ENCODE data around the gene RASA3.
"Not testable (repeated sequence)": the region's sequence is repeated elsewhere in the genome, so short reads cannot be mapped to it uniquely, and the experiment has no call there.

The RASA3 gene

DNA sequence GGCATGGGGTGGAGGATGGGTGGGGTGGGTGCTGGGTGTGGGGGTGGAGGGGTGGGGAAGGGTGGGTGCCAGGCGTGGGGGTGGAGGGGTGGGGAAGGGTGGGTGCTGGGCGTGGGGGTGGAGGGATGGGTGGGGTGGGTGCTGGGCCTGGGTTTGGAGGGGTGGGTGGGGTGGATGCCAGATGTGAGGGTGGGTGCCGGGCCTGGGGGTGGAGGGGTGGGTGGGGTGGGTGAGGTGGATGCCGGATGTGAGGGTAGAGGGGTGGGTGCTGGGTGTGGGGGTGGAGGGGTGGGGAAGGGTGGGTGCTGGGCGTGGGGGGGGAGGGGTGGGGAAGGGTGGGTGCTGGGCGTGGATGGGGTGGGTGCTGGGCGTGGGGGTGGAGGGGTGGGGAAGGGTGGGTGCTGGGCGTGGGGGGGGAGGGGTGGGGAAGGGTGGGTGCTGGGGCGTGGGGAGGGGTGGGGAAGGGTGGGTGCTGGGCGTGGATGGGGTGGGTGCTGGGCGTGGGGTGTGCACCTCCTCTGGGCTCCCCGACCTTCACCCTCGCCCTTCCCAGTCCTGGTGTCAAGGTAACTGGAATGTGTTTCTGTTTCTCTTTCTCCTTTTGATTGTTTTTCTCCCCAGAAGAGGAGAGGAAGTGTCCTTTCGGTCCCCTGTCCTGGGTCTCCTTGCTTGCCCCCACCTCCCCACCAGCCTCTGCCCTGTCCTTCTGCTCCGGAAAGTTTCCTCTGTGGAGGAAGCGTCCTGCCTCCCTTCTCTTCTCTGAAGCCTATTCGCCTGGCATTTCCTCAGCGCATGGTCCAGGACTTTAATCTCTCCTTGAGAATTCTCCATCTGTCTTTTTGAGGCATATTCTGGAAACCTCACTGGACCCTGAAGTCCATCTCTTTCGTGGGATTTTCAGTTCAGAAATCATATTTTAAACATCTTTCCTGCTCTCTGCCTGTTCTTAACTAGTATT is 23.8 kb upstream of the RASA3 start:
- DNase-seq = no peak

DNA sequence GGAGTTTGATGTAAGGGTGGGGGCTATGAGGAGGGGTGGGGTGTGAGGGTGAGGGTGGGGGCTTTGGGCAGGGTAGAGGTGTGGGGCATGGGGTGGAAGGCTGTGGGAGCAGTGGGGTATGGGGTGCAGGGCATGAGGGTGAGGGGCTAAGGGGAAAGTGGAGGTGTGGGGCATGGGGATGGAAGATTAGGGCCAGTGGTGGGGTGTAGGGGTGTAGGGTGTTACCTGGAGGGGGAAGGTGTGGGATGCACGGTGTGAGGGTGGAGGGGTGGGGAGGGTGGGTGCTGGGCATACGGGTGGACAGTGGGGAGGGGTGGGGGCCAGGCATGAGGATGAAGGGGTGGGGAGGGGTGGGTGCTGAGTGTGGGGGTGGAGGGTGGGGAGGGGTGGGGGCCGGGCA is 22.9 kb upstream of the RASA3 start:
- no peak for DNase-seq

DNA sequence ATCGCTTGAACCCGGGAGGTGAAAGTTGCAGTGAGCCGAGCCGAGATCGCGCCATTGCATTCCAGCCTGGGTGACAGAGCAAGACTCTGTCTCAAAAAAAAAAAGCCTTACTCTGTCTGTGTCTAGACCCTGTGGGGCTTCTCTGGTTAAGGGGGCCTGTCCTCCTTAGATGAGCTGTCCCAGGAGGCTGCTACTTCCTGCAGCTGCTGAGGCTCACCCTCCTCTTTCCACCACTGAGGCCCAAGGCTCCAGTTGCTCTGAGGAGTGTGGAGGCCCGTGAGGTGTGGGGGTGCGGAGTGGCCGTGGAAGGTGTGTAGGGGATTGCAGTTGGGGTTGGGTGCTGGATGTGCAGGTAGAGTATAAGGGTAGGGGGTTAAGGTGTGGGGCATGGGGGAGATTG is 22.1 kb upstream of the RASA3 start:
- DNase-seq = no peak

DNA sequence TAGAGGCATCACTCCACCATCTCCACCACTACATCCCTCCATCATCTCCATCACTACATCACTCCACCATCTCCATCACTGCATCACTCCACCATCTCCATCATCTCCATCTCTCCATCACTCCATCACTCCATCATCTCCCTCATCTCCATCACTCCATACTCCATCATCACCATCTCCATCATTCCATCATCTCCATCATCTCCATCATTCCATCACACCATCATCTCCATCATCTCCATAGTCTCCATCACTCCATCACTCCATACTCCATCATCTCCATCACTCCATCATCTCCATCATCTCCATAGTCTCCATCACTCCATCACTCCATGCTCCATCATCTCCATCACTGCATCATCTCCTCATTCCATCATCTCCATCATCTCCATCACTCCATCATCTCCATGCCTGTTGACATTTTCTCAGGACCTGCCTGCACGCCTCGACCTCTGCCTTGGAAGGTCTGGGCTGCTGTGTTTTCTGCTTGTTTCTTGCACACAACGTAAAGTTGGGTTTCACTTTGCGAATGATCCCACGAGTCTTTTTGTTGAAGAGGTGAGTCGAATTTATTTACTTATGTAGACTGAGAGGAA is 21.2 kb upstream of the RASA3 start:
- no peak for DNase-seq

DNA sequence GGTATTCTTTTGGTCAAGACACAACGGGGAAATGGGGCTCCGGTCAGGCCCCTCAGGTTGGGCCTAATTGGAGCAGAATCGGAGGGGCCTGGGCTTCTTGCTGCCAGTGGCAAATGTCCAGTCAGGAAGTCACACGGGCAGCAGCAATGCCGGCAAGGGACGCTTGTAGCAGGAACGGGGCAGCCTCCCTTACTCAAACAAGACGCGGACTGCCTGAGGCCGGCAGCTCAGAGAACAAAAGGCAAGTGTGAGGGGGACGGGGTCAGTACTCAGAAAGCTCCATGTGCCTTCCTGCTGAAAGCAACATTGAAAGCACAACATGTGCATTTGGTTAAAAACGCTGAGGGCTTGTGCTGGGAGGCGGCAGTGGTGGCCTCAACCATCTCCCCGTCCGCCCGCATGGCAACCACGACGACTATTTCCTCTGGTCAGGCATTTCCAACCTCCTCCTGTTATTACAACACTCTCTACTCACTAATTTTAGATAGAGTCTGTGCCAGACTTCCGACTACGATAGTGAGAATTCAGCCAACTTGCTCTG is 20.5 kb upstream of the RASA3 start:
- no peak for DNase-seq

DNA sequence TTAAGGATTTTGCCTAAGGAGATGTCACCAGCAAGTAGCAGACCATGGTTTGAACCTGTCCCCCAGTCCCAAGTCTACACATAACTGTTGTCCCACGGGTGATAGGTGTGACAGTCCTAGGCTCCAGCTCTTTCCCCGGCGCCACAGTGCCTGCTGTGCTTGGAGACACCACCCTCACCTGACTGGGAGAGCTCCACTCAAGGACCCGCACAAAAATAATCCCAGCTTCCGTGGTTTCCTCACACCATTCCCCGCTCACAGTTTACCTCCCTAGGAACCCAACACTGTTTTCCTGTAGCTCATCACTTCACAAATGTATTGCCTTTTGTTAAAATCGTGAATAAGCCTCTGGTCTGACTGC is 19.8 kb upstream of the RASA3 start:
- no peak for DNase-seq

DNA sequence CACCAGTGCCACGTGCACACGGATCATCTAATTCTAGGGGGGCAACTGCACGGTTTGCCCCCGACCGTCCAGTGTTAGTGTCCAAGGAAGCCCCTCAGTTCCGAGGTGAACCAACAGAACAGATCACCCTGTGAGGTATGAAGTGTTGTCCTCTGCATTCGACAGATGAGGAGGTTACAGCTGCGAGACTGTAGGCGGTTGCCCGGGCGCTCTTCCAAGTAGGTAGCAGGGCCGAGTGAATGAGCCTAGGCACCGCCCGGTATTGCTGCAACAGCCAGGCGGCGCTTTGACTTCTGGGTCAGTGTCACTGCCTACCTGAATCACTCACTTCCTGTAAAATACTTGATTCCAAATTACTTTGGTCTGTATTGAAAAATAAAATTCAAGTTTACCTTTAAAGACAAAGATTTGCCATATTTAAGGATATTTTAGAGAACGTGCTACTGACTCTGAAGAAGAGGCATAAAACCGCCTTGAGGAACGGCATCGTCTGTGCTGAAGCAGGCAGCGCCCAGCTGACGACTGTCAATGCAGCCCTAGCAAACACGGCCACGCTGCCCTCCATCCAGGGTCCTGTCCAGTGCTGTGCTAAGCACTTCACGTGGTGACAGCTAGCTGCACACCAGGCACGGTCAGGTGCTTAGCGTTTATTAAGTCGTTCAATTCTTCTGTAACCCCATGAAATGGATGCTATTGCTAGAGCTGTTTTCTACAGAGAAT is 19.3 kb upstream of the RASA3 start:
- no peak for DNase-seq

DNA sequence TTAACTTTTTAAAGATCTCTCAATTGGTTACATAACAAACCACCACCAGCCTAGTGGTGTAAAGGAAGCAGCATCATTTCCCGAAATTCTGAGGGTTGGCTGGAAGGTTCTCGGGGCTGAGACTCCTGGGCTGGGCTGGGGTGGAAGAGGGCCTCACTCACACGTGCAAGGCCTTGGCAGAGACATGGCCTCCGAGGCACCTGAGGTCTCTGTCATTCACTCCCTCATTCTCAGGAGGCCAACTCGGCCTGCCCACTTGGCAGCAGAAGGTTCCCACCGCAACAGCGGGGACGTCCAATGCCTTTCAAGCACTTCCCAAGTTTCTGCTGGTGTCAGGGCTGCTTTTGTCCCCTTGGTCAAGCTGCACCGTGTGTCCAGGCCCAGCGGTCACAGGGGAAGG is 18.6 kb upstream of the RASA3 start:
- no peak for DNase-seq

DNA sequence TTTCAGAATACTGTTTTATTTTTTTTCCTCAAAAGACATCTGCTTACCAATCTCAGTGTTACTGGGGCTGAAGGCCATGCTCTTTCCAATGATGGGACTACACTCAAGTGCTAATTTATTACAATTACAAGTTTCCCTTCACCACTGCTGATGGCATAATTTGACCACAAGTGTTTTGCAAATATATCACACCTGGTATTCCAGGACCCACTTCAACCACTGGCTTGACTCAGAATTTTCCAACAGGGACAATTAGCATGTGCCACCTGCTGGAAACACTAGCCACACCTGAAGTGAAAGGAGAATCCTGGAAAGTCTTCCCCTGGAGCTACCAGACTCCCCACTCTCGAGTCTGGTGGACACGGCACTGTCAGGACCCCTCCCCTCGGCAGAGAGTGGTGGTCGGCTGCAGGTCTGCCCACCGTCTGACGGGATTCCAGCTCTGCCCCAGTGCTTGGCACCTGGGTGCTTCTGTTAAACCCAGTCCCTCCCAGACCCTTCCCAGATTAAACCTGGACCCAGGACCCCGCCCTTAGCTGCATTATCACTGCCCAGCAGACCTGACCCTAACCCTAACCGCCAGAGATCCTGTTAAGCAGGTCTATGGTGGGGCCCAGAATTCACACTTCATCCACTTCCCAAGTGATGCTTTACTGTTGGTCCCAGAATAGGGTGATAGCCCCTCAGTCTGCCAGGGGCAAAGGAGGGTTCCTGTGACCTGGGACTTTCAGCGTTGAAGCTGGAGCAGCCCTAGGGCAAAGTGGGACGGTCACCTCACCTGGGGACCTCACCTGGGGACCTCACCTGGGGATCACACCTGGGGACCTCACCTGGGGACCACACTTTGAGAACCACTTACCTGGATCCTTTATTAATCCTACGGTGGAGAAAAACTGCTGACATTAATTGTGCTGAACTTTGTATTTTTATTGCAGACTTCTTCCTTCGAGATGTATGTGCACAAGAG is 17.6 kb upstream of the RASA3 start:
- DNase-seq = no peak

DNA sequence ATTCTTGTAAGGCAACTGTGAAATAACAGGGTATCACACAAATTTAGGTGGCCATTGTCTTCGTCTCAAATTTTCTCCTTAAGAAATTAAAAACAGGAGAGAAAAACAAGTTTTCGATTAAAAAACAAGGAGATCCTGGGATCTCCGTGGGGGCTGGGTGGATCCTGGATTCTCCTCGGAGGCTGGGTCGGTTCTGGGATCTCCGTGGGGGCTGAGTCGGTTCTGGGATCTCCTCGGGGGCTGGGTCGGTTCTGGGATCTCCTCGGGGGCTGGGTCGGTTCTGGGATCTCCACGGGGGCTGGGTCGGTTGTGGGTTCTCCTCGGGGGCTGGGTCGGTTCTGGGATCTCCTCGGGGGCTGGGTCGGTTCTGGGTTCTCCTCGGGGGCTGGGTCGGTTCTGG is 16.5 kb upstream of the RASA3 start:
- DNase-seq = not testable (repeated sequence)

DNA sequence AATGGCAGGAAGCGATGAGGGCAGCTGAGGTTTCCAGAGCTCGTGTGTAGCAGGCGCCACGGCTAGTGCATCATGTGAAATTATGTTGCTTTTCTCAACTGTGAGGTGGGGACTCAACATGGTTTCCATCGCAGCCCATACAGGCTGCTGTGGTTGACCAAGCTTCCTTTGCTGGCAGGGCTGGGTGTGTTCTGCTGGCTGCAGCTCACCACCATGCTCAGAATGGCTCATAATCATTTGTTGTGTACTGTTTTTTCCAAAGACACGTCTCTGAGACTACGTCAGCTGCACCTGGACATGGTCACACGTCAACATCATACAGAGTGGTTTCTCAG is 16.1 kb upstream of the RASA3 start:
- DNase-seq = no peak

DNA sequence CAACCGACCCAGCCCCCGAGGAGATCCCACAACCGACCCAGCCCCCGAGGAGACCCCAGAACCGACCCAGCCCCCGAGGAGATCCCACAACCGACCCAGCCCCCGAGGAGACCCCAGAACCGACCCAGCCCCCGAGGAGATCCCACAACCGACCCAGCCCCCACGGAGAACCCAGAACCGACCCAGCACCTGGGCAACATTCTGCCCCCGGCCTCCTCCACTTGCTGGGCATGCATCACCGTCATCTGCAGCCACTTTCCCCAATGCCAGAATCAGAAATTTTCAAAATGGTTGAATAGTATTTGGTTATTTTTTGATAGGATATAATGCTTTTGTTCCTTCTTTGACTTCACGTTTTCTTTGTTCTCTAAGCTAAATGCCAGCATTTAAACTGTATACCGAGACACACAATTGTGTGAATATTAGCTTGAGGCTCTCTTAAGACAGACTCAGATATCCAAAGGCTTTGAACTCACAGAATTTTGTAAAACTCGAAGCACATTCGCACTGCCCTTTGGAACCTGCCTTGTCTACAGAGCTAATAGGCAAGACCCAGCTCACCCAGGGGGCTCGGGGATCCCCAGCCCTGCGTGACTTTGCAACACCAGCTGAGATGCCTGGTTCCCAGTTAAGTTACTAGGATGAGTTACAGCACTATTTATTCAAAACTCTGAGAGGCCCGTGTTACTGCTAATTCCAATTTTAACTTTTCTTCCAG is 15.5 kb upstream of the RASA3 start:
- no peak for DNase-seq

DNA sequence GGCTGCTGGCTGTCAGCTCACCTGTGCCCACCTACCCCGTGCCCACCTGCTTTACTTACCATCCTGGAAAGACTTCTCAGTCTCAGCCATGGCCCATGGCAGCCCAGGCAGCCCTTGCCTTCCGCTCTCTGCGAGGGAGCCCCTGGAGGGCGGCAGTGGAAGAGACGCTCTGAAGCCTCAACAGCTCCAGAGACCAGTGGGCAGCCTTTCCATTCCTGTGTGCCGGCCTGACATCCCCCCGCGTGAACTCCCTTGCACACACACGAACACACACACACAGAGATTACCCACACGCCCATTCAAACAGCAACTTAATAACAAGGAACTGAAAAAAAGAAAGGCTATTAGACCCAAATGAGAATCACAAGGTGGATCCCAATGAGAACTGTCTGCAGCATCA is 14.2 kb upstream of the RASA3 start:
- DNase-seq = no peak

DNA sequence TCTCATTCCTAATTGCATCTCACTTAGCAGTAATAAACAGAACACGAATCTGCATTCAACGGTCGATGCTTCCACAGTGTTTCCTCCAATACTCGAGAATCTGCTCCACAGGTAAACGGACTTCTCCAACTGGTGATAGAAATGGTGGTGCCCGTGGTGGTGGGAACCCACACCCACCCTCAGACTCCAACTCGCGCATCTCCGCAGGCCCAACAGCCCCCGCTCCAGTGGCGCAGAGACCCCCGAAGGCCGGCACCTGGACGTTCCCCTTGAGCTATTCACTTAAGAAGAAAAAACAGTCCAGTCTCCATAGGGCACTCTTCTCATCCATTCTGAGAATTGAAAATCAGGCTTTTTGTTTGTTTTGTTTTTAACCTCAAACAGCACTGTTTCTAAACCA is 13.8 kb upstream of the RASA3 start:
- no peak for DNase-seq

DNA sequence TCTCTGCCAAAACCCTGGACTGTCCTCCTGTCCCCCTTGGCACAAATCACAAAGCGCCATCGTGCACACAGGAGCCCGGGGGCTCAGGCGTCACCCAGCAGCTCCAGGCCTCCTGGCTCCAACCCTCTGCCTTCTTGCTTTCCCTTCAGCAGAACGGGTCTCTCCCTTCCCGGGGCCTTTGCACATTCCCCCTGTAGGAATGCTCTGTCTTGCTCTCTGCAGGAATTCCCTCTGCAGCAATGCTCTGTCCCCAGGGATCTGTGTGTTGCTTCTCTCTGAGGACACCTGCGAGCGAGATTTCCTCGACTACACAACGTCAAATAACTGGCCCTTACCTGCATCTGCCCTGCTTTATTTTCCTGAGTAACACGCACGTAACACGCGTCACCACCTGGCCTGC is 13.3 kb upstream of the RASA3 start:
- no peak for DNase-seq

DNA sequence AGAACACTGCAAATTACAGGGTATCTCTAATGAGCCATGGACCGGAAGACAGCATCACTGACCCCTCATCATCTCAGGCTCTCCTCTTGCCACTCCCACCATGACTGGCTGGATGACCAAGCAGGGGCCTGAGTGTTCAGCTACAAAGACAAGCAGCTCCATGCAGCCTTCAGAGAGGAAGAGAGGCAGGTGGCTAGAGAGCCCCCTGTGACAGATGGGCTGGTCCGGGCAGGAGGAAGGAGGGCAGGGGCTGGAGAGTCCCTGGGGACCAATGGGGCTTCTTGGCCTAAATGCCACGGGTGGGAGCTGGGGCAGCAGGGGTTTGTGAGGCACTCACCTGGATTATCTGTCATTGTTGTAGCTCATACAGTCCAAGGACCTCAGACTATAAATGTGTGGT is 12.8 kb upstream of the RASA3 start:
- DNase-seq = no peak

DNA sequence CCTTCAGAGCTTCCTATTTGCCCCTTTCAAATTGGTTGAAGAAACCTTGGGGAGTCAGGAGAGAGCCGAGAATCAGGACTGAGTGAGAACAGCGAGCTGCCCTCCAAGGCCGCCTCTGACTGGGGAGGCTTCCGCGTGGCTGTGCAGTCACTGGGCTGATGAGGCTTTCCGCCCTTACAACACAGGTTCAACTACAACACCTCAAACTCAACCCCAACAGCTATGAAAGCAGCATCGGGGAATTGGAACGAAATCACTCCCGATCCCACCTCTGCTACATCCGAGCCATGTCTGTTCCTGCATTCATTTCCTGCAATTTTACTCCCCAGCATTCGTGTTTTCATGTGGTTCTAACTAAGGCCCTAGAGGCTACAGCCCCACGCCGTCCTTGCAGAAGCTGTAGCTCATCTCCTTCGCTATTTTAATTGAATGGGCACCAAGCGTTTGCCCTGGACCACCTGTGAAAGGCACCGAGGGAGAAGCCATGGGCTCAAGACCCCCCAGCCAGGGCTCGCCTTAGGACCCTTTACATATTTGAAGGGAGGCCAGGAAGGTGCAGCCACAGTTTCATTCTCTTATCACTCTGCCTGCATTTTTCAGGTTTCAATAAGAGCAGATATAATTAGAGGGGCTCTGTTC is 12.3 kb upstream of the RASA3 start:
- DNase-seq = no peak

DNA sequence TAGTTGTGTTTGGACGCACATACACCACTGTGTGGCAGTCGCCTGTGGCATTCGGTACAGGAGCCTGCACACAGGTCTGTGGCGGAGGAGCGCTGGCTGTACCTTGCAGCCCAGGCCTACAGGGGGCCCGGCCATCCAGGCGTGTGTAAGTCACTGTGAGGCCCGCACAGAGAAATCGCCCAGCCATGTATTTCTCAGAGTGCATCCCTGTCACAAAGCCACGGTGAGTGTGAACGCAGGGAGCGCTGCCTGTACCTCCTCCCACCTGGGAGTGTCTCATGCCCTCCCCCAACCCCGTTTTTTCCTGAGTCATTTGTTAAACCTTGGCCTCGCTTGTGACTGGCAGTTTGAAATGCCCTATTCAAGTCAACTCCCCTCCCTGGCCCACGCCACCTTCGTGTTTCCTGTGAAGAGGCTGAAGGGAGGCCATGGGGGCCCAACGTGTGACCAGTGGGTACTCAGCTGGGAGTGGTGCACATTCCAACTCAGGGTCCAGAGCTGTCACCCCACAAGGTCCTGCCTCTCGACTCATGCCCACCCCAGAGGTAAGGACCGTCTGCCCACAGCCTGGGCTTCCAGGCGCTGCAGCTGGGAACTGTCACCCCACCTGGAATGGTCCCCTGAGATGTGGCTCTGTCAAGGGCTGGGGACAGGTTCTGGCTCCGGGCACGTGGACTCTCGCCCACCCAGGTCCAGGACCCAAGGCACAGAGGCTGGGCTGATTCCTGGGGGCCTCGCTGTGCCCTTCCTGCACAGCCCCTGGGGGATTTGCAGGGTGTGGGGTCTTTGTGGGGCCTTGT is 11.6 kb upstream of the RASA3 start:
- DNase-seq = no peak

DNA sequence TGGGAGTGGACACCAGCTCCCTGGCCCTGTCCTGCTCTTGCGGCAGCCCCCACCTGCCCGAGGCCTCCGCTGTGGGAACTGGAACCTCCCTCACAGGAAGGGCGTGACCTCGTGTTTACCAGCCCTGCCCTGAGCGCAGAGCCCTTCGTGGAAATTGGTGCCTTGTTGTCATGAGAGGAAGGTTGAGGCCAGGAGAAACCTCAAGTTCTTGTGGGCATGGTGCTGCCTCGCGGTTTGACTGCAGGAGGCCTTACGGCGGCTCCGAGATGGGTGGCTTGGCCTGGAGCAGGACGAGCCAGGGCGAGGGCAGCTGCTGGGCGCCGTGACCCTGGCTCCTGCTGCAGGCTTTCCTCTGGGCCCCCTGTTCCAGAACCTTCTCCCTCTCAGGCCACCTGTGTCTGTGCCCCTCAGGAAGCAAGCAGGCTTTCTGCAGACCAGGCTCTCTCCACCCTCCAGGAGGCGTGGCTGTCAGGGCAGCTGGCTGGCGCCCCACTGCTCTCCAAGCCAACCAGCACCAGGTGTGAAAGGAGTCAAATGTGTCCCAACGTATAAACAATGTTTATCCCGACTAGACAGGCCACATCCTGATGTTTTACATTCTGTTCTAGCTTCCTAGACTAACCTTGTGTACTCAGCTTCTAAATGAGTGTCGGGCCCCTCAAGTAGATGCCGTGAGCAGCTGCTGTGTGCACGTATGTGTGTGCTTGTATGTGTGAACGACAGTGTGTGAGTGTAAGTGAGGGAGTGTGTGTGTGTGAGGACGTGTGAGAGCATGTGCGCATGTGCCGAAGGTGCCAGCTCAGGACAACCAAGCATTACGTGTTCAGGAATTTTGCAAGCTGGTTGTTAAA is 10.4 kb upstream of the RASA3 start:
- DNase-seq = no peak

DNA sequence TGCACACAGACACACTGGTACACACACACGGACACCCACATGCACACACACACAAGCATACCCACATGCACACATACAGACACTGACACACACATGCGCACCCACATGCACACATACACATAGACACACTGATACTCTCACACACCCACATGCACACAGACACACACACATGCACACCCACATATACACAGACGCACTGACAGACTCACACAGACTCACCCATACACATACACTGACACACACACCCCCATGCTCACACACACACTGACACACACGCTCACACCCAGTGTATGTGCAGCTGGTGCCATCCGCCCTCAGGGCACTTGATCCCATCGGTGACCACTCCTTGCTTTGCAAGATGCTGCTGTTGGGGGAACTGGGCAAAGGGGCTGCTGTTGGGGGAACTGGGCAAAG is 9.7 kb upstream of the RASA3 start:
- no peak for DNase-seq
